PC-9 (cell line): Measurements from ENCODE around the gene RAB5B. TPM values are rescaled to one million over a fixed set of nuclear protein-coding genes. Genes with fewer than 3 reads are reported as not detected.

Experiments used
- BruUV-seq: library from RNA; stranded (reverse); fragments of 400-500 nt; replicated peaks from 2 replicates; lab custom pipeline; 2021; lab: Mats Ljungman, UMichigan
- CTCF ChIA-PET: fragments of 300-600 bp; sonication (Branson Sonifier 250); formaldehyde crosslinking; loops from one replicate; lab custom pipeline; 2022; ENCODE audit warnings: antibody characterized with exemption; lab: Charles Lee
- POLR2A ChIA-PET: fragments of 300-600 bp; sonication (Branson Sonifier 250); formaldehyde crosslinking; loops from one replicate; lab custom pipeline; 2022; ENCODE audit warnings: antibody characterized with exemption; ENCODE audit not compliant: unreplicated experiment; lab: Charles Lee
- DNase-seq, 2 experiments: peaks; one replicate each; pipeline versions ENCODE4 v3.0.0 to v3.0.0-alpha.2; 2015 to 2022; ENCODE audit warnings: mixed read lengths in 1 of 2
- H2AFZ ChIP-seq: fragments of 200-600 bp; sonication (generic); 2 replicates; pipeline ENCODE4 v1.8.1; 2017; ENCODE audit warnings: antibody characterized with exemption
- H3F3A ChIP-seq: fragments of 200-600 bp; sonication (generic); 2 replicates; pipeline ENCODE4 v1.8.1; 2017; ENCODE audit warnings: antibody characterized with exemption, mild to moderate bottlenecking, low read depth; ENCODE audit not compliant: insufficient read depth
- H3K27ac ChIP-seq: fragments of 200-600 bp; sonication (generic); 2 replicates; pipeline ENCODE4 v1.6.1; 2016; ENCODE audit warnings: mixed run types
- H3K27me3 ChIP-seq: fragments of 200-600 bp; sonication (generic); 2 replicates; pipeline ENCODE4 v1.6.1; 2016; ENCODE audit warnings: low read depth, mixed run types; ENCODE audit not compliant: insufficient read depth
- H3K36me3 ChIP-seq: fragments of 200-600 bp; sonication (generic); 2 replicates; pipeline ENCODE4 v1.6.1; 2016; ENCODE audit warnings: low read depth, mixed run types
- H3K4me1 ChIP-seq: fragments of 200-600 bp; sonication (generic); replicated peaks from 2 replicates; pipeline ENCODE4 v1.6.1; 2016; ENCODE audit warnings: mixed run types; ENCODE audit not compliant: insufficient read depth
- H3K4me2 ChIP-seq: fragments of 200-600 bp; sonication (generic); 2 replicates; pipeline ENCODE4 v1.6.1; 2017; ENCODE audit warnings: mixed run types
- H3K4me3 ChIP-seq: fragments of 200-600 bp; sonication (generic); 2 replicates; pipeline ENCODE4 v1.6.1; 2016; ENCODE audit warnings: mixed run types
- H3K79me2 ChIP-seq: fragments of 200-600 bp; sonication (generic); 2 replicates; pipeline ENCODE4 v1.6.1; 2017; ENCODE audit warnings: low read depth, mixed run types
- H3K9me2 ChIP-seq: fragments of 200-600 bp; sonication (generic); 2 replicates; pipeline ENCODE4 v1.8.1; 2017; ENCODE audit warnings: mild to moderate bottlenecking; ENCODE audit not compliant: insufficient read depth
- H3K9me3 ChIP-seq: fragments of 200-600 bp; sonication (generic); 2 replicates; pipeline ENCODE4 v1.8.1; 2016; ENCODE audit warnings: low read depth; ENCODE audit not compliant: insufficient read depth
- H4K20me1 ChIP-seq: fragments of 200-600 bp; sonication (generic); 2 replicates; pipeline ENCODE4 v1.8.1; 2017; ENCODE audit not compliant: insufficient read depth
- EZH2 ChIP-seq: fragments of 200-600 bp; sonication (generic); IDR thresholded peaks from 2 replicates; pipeline ENCODE4 v1.8.0; 2017; ENCODE audit warnings: antibody characterized with exemption, low read depth
- intact Hi-C: fragments of 100-400 bp; cut with micrococcal nuclease; formaldehyde crosslinking; loops from one replicate; pipeline ENCODE4 v1.10.0; 2022; ENCODE audit not compliant: unreplicated experiment
- total RNA-seq: library from RNA; stranded (reverse); gene quantifications from 2 replicates; pipeline ENCODE4 v1.2.3, GENCODE V29; 2021
- TF ChIP-seq, protein P1 (sequence below): fragments of 200-600 bp; sonication (generic); conservative IDR thresholded peaks from 2 replicates; pipeline ENCODE4 v1.6.1; 2017; ENCODE audit warnings: mixed run types, antibody characterized with exemption, mild to moderate bottlenecking, moderate library complexity

The RAB5B gene
- total RNA-seq, 1 experiment from 2014 or later: 122 TPM

GRCh38 chr12:55927588-55928502 lies 46.0 kb upstream of the RAB5B start, which contains the start of gene PYM1:
Gene PYM1, minus strand, starts transcription at chr12:55927894. Its CDS starts 133 bp downstream, at chr12:55927761.
- intact Hi-C loops: loop anchor here (1.0 to 5.0 kb wide), 3 partner anchors 99 to 113 kb away; partner anchors contain the start of genes DNAJC14, ORMDL2, RPS26 and SARNP
- TSS peak; percentile 5 for BruUV-seq
- H3K36me3 ChIP-seq: peaks cover 7% of the 10 kb centered on the region; the same call in 1 of the 2 replicates
- peak within 1 kb of the TSS; percentile 83 for H3K27ac ChIP-seq
- POLR2A ChIA-PET: interaction anchor here (0.6 to 0.9 kb wide), 4 partner anchors 69 to 187 kb away, joined by 4 to 7 read pairs (median 4); partner anchors contain the start of genes ORMDL2, SARNP and SUOX
- no peaks in the 10 kb centered on the region for H3K27me3 ChIP-seq
- peaks cover 67% of the 10 kb centered on the region for H3F3A ChIP-seq
- no peaks in the 10 kb centered on the region for H4K20me1 ChIP-seq
- DNase-seq: peak; percentile 88 to 90
- H3K79me2 ChIP-seq: peaks cover 55% of the 10 kb centered on the region
- H3K9me2 ChIP-seq: no peaks in the 10 kb centered on the region
- H2AFZ ChIP-seq: peak within 1 kb of the TSS; percentile 92
- H3K4me2 ChIP-seq: peak within 1 kb of the TSS; percentile 98
- TF ChIP-seq EZH2: no peak
- no peaks in the 10 kb centered on the region for H3K9me3 ChIP-seq
- CTCF ChIA-PET: interaction anchor here (0.6 to 1.7 kb wide), 7 partner anchors 13 to 1151 kb away, joined by 4 to 30 read pairs (median 9); partner anchors contain the start of genes BLOC1S1, DNAJC14, NEMP1 and ORMDL2
- H3K4me3 ChIP-seq: peak within 1 kb of the TSS; percentile 100
- peaks cover 43% of the 10 kb centered on the region for H3K4me1 ChIP-seq

GRCh38 chr12:55929306-55929791 lies 44.5 kb upstream of the RAB5B start:
- DNase-seq: no peak
- H3K4me1 ChIP-seq: peaks cover 58% of the 10 kb centered on the region
- H3K79me2 ChIP-seq: peaks cover 51% of the 10 kb centered on the region
- H2AFZ ChIP-seq: no peak overlapping the region
- H3K27ac ChIP-seq: peak overlapping the region; percentile 83; the same call in 1 of the 2 replicates
- H4K20me1 ChIP-seq: peaks cover 6% of the 10 kb centered on the region; the same call in 1 of the 2 replicates
- H3K36me3 ChIP-seq: no peaks in the 10 kb centered on the region
- ChIA-PET CTCF (no interaction called here), POLR2A (no interaction called here)
- intact Hi-C loops: loop anchor here (5.0 kb wide), 1 partner anchor 112 kb away; the partner anchor contains the start of genes ORMDL2 and SARNP
- H3K9me3 ChIP-seq: no peaks in the 10 kb centered on the region
- no peaks in the 10 kb centered on the region for H3K9me2 ChIP-seq
- H3K4me2 ChIP-seq: peak overlapping the region; percentile 98
- BruUV-seq: no TSS peak
- H3F3A ChIP-seq: peaks cover 75% of the 10 kb centered on the region
- TF ChIP-seq, protein P1, sequence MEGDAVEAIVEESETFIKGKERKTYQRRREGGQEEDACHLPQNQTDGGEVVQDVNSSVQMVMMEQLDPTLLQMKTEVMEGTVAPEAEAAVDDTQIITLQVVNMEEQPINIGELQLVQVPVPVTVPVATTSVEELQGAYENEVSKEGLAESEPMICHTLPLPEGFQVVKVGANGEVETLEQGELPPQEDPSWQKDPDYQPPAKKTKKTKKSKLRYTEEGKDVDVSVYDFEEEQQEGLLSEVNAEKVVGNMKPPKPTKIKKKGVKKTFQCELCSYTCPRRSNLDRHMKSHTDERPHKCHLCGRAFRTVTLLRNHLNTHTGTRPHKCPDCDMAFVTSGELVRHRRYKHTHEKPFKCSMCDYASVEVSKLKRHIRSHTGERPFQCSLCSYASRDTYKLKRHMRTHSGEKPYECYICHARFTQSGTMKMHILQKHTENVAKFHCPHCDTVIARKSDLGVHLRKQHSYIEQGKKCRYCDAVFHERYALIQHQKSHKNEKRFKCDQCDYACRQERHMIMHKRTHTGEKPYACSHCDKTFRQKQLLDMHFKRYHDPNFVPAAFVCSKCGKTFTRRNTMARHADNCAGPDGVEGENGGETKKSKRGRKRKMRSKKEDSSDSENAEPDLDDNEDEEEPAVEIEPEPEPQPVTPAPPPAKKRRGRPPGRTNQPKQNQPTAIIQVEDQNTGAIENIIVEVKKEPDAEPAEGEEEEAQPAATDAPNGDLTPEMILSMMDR: no peak
- no peak for TF ChIP-seq EZH2
- H3K4me3 ChIP-seq: peak overlapping the region; percentile 100; the same call in 1 of the 2 replicates
- H3K27me3 ChIP-seq: no peaks in the 10 kb centered on the region

DNA sequence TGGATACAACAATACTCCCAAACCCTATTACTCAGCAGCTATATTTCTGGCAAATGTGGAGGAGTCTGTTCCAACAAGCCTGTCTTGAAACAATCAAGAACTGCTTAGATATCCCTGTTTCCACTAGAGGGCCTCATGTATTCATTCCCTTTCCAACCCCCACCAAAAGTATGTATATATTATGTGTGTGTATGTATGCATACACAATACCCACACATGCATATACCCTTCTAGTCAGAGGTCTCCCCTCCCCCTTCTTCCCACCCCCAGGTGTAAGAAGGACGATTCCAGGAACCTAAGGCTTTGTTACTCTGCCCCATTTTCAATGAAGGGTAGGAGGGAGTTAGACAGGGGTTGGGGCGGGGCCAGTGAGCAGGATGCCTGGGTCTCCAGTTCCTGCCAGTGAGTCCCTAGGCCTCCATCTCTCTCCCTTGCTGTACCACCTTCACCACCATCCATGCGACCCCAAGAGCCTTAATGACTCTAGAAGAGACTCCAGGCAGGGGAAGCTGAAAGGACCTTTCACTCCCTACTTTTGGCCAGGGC lies 43.0 kb upstream of the RAB5B start, which contains the start of gene DGKA:
TSS of gene DGKA (plus strand) at position 392 of the 546 bp plus-strand sequence. CDS start 5,342 bp downstream, outside the sequence.
- ChIA-PET CTCF (interaction anchor here (0.6 to 0.7 kb wide), 6 partner anchors 9 to 192 kb away, joined by 3 to 6 read pairs (median 4); partner anchors contain the start of genes ORMDL2, RAB5B and SARNP), POLR2A (interaction anchor here (0.9 kb wide), 1 partner anchor 113 kb away, joined by 8 read pairs; the partner anchor contains the start of genes ORMDL2 and SARNP)
- Histone ChIP-seq H2AFZ (peak within 1 kb of the TSS; percentile 93), H3K36me3 (no peaks in the 10 kb centered on the region), H3K4me3 (peak within 1 kb of the TSS; percentile 78), H3K79me2 (peaks cover 43% of the 10 kb centered on the region), H3K27me3 (no peaks in the 10 kb centered on the region), H3K4me1 (peaks cover 58% of the 10 kb centered on the region), H3K4me2 (peak within 1 kb of the TSS; percentile 98), H3K9me2 (no peaks in the 10 kb centered on the region), H3F3A (peaks cover 81% of the 10 kb centered on the region), H3K27ac (peak within 1 kb of the TSS; percentile 56), H3K9me3 (no peaks in the 10 kb centered on the region), H4K20me1 (peaks cover 6% of the 10 kb centered on the region; the same call in 1 of the 2 replicates)
- intact Hi-C loops: loop anchor here (1.0 to 2.0 kb wide), 2 partner anchors 9 to 42 kb away; no protein-coding TSS in a partner anchor
- no TSS peak for BruUV-seq
- no peak for TF ChIP-seq EZH2
- TF ChIP-seq, protein P1: peak; percentile 77
- DNase-seq: peak; percentile 34 to 59
